M059J (cell line): ENCODE measurements around the gene SSH2. TPM values are rescaled to one million over a fixed set of nuclear protein-coding genes. Genes with fewer than 3 reads are reported as not detected.

Source experiments
- DNase-seq: peaks from one replicate; pipeline ENCODE4 v3.0.0-alpha.2; 2012; ENCODE audit warnings: low read depth
- total RNA-seq: library from RNA; depleted of rRNA; stranded (reverse); fragments of >200 nt; shearing (Covaris generic); gene quantifications from 2 replicates; pipeline ENCODE4 v1.2.3, GENCODE V29; 2014; rRNA removed

The SSH2 gene
- total RNA-seq, 1 experiment from 2014 or later, result 16.7 TPM

DNA sequence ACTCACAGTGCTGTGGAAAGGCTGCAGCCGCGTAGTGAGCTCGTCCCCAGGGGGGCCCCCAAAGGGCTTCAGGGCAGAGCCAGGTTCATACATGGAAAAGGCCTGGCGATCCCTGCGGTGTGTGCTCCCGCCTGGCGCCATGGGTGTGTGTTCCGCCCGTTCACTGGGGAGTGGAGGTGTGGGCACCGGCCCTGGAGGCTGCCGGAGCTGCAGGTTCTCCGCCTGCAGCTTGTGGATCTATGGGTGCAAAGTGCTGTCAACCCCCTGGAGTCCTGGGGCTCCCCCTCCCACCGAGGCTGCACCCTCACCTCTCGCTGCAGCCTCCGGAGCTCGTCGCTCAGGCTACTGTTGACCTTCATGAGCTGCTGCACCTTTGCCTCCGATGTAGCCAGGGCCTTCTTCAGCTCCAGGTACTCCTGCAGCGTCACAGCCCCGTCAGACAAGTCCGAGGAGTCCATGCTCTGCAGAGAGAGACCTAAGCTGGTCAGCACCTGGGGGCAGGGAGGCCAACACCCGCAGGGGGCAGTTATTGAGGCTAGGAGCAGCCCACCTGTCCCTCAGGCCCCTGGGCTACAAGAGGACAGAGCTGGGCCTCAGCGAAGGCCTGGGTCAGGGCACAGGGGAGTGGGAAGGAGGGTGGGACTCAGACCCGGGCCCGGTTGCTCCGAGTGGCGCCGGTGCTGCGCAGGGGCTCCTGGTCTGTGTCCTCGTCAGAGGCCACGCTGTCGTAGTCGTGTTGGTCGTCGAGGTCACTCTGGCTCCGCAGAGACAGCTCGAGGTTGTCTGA is 353.6 kb downstream of the SSH2 start:
- DNase-seq, result no peak

Other genes with a start within 250 kb of the SSH2 start
- 0.22 and 1.7 TPM in 2 replicates for gene EFCAB5, start 11.4 kb upstream of the SSH2 start, total RNA-seq
- 2.4 and 8.7 TPM in 2 replicates for gene NSRP1, start 186.6 kb upstream of the SSH2 start, total RNA-seq